NCI-H1436 (cell line): Measurements from ENCODE around the gene HDAC7.
"Not testable (repeated sequence)": the region's sequence is repeated elsewhere in the genome, so short reads cannot be mapped to it uniquely, and the experiment has no call there.

Source experiments
- DNase-seq: peaks from one replicate; lab custom pipeline; 2025; lab: John Stamatoyannopoulos, UW

HDAC7 gene

DNA sequence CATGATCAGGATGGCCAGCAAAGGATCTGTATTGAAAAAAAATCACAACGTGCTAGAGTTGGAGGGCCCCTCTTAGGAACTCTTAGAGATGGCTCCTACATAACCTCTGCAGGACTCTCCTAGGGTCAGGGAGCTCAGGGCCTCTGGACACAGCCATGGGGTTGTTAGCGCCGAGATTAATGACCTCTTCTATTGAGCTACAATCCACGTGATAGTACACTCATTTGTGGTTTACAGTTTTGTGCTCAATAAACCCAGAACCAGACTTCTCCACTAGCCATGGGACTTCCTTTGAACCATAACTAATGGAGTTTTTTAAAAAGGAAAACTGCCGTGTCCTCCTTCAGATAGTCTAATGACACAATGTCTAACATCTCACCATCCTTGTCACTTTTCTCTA is 29.6 kb upstream of the HDAC7 start:
- DNase-seq, result no peak

DNA sequence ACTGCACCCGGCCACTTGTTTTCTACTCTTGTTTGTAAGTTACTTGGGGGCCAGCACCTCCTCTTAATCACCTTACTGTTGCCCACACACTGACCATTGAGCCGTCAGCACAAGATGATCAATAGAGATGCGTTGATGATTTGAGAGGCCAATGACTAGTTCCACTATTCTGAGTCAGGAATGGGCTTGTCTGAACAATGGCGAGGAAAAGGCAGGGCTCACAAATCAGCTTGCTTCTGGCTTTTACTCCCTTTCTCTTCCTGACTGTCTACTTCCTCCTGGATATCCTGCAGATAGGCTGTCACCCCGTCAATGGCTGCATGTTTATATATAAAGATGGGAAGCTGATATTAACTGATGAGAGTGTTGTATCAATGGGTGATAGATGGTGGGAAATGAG is 29.1 kb upstream of the HDAC7 start:
- no peak for DNase-seq

DNA sequence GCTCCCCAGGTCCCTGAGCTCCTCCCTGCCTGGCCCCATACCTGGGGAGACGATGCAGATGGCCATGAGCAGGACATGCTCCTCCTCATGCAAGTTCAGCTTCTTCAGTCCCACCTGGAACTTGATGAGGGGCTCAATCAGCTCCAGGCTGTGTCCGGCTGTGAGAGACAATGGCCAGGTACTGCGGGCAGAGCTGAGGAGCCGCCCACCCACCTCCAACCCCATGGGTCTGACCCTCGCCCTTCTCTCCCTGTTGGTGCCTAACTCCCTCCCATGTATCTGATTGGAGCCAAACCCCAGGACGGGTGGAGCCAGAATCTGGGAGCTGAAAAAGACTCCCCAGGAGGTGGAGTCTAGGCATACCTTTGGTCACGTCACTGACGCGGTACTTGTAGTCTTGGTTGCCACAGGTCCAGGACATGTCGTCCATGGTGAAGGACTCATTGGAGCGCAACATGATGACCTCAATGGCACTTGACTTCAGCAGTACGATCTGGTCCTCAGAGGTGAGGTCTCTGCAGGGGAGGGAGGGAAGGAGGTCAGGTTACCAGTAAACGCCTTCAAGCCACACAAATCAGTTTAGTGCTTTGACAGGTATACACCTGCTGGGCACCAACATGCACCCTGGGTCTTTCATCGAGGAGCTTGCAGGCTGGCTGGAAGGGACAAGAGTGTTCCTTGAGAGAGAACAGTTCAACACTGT is 26.7 kb upstream of the HDAC7 start:
- no peak for DNase-seq

DNA sequence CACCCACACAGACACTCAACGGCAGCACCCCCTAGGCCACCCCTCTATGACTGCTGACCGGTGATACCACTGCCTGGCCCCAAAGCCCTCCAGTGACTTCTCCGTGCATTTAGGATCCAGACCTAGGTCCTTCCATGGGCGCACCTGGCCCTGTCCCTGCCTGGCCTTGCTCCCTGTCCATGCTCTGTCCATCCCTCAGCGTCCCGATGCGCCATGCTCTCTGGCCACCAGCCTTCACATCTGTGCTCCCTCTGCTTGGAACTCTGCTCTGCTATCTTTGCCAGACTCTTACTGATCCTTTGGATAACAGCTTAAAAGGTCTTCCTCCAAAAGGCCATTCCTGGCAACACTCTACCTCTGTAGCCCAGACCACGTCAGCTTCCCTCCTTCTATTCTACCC is 25.4 kb upstream of the HDAC7 start:
- DNase-seq, result no peak

DNA sequence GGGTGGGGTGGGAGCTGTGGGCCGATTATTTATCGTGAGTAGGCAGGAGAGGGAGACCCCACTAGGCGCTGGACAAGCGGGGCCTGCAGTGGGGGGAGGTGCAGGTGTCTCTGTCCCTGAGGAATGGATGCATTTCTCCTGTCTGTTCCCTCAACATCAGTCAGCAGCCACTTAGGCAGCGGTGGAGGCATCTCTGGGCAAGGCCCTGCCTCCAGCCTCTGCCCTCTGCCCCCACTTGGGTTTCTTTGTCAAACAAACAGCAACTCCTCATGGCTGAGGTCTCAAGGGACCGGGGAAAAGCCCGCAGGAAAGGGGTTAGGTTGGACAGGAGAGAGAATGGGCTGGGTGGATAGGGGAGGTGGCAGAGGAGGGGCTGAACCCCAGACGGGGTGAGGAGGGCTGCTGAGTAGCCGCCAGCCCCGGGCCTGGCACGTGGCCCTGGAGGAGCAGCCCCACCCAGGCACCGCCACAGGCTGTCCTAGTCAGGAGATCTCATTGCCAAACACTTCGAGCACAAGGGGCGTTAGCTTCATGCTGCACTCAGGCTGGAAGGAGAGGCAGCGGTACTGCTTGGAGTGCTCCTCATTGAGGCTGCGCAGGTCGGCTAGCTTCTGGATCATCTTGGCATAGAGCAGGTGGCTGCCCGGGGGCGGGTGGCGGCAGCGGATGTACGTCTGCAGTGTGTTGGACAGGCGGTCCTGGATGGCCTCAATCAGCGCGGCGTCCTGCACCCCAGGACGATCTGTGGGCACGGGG is 24.7 kb upstream of the HDAC7 start:
- peak; percentile 23 for DNase-seq

DNA sequence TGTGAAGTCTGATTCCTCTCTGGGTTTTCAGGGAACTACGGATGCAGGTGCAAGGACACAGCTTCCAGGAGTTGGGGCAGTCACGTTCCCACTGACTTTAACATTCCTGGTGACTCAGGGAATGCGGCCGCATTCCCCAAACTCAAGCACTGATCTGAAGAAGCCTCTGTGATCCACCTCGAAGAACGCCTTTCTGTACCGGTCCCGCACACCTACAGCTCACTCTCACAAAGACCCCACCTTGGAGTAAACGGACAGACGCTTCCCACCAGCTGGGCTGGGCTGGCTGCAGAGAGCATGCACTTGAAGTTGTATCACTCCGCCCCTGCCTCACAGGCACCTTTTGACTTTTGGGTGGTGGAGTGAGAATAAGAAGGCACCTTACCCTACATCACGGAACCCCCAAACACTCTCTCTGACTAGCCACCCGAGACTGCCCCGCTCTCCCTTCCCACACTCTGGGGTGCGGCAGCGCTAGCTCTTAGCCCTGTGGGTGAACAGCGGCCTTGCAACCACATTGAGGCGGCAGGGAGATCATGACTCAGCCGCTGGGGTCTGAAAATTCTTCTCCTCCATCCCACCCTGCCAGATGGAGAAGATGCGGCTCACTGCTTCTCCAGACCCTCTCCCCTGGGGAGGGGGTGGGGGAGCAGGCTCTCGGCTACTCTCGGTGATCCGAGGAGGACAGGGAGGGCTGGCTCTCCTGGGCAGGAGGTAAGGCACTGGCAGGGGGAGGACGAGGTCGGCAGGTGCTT is 23.7 kb upstream of the HDAC7 start:
- DNase-seq, result no peak

DNA sequence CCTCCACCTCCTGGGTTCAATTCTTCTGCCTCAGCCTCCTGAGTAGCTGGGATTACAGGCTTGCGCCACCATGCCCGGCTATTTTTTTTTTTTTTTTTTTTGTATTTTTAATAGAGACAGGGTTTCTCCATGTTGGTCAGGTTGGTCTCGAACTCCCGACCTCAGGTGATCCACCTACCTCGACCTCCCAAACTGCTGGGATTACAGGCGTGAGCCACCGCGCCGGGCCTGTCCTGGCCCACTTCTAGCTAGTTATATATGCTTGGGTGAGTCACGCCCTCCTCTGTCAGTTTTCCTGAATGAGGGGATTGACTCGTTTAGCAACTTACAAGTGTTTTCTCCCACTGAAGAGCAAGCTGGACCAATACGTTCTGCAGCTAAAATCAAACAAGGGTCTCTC is 22.8 kb upstream of the HDAC7 start:
- not testable (repeated sequence) for DNase-seq

DNA sequence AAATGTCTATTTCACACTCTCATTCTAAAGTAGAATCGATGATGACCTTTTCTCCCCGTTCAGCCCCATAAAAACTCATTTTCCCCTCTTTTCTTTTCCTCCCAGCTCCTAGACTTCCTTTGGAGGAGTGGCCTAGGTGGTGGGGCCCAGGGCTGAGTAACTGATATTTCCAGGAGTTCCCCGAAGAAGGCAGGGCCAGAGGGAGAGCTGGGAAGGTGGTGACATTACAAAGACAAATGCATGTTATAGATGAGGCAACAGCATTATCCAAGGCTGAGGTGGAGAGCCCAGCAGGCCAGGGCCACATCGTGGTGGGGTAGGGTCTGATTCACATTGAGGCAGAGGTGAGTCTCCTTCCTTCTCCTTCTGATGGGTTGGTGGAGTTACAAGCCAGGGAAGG is 22.2 kb upstream of the HDAC7 start:
- no peak for DNase-seq

DNA sequence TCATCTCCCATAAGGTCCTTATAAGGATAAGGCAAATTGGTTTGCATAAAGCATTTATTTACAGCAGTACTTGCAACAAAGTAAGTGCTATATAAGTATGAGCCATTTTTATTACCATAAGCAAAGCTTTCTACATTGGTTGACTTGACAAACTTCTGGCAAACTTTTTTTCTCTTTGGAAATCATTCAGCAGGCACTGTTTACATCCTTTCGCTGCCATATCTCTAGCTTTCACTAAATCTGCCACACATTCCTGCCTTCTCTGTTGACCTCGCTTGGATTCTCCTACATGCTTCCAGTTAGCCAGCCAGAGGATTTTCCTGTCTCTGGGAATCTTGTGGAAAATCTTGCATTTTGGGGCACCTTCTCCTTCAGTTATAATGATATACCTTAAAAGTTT is 21.8 kb upstream of the HDAC7 start:
- no peak for DNase-seq

DNA sequence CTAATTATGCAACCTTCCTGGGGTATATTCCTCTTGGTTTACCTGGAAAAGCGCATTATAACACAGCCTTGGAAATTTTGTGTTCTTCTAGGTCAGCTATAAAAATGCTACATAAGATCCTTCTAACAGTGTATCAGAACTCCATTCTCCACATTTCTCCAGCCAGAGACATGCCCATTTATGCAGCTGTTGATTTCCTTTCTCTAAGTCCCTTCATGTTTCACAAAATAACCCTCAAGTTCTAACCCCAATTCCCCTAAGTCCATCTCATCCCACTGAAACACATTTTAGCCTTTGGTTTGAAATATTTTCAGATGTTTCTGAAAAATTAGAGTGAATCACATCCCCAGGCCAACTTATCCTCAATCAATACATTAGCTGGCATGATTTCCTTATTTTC is 20.9 kb upstream of the HDAC7 start:
- no peak for DNase-seq

DNA sequence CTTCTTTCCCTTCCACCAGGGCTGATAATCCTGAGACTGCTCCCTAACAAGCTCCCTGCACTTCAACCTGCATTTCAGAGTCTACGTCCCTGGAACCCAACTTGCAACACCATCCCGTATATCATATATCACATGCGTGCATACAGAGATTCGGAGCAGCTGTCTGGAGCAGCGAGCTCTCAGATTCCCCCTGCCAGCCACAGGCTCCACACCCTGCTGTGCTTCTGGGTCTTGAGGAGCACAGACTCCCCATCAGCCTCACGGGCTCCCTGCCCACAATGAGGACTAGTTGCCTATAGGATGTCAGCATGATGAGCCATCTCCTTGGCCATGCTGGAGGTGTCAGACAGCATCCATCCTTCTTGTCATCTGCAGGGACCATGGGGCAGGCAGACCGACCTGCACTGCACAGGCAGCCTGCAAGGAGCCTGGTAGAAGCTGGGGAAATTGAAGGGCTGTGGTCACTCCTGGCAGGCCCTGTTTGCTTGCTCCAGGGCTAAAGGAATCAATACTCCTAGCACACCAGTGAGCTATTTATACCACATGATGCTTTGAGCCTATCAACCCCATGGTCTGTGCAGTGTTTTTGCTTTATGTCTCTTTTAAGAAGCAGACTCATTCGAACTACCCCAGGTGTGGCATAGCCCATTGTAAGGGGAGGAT is 19.6 kb upstream of the HDAC7 start:
- no peak for DNase-seq

DNA sequence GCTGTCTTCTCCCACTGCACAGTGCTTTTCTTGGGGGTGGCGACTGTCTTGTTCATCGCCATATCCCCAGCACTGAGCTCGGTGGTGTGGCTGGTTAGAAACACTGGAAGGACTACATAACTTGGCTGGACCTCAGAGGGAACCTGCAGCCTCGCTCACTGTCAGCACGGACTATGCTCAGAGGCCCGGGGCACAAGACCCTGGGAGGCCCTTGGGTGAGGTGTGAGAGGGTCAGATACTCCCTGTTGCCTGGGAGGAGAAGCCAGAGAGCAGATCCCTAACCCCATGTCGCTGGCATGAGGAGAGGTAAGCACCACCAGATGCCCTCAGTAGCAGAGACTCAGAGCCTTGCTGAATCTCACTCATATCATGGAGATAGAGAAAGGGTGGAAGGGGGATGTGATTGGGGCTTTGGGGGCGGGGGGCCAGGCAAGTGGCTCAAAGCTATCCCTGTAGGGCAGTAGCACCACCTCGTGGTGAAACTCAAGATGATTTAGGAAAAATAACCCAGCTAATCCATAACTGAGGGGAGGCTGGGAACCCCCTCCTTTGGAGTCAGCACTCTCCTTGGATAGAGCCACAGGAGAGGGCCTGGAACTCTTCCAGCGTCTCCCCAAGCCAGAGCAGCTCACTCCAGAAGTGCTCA is 18.7 kb upstream of the HDAC7 start:
- peak; percentile 14 for DNase-seq

DNA sequence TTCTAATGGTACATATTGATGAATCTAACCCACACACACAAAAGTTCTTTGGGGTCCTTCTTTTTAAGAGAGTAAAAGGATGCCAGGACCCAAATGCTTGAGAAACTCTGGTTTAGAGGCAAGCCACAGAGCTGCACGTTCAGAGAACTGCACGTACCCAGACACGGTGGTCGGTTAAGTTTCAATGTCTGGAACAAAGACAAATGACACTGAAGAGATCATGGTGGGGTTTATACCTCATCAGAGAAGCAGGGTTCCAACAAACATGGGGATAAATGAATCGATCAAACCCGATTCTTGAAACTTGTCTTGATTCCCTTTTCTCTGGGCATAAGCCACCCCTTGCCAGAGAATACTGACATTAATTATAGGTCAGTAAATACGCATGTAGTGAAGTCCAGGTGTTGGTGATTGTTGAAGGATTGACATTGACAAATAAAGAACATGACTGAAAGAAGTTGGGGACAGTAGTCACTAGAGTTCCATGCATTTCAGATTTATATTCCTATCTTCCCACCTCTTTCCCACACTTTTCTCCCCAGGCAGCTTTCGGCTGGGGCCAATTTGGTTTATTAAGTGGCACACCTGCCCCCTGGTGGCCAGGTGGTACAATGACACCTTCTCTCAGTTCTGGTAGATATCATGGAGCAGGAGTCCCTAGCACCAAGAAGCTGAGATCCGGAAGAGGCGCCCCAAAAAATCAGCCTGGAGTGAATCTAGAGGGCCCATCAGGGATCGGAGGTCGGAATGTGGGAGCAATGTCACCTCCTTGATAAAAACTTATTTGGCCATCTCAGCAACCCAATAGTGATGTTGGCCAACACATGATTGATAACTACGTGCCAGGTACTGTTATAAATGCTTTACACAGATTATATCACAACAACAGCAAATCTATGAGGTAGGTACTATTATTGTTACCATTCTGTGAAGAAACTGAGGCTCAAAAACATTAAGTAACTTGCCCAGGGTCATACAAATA is 17.8 kb upstream of the HDAC7 start:
- DNase-seq, result peak; percentile 56

DNA sequence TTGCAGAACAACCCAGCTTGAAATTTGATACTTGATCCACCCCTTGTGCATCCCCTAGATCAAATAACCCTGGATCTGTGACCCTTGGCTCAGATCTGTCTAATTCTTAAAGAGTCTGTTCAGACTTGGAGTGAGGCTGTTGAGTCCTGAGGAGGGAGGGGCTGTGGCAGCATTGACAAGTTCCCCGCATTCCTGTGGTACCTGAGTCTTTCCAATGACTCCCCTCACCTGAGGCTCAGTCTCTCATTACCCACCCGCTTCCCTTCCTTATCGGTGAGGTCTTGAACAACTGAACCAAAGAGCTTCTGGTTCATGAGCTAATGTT is 16.1 kb upstream of the HDAC7 start:
- no peak for DNase-seq

DNA sequence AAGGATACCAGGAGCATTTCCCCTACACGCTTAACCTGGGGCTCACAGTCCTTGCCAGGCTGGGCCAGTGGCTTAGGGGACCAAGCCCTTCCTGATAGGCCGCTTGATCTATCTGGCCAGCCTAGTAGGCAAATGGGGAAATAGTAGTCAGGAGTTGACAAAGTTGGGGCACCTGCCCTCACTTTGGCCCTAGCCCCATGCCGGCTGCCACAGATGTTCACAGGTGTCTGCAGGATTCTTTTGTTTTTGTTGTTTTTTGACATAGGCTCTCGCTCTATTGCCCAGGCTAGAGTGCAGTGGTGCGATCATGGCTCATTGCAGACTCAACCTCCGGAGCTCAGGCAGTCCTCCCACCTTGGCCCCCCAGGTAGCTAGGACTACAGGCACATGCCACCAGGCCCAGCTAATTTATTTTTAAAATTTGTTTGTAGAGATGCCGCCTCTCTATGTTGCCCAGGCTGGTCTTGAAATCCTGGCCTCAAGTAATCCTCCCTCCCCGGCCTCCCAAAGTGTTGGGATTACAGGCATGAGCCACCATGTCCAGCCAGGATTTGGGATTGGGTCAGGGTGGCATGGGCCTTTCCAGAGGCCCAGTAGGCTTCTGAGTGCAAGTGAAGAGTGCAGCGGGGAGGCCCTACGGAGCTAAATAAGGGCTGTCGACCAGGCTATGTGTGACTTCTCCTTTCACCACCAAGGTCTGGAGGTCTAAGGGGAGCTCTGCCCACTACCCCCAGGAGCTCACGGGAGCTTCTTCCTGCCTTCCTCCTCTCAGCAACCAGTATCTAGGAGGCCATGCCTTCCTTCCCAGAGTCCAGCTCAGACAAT is 15.5 kb upstream of the HDAC7 start:
- DNase-seq, result no peak

DNA sequence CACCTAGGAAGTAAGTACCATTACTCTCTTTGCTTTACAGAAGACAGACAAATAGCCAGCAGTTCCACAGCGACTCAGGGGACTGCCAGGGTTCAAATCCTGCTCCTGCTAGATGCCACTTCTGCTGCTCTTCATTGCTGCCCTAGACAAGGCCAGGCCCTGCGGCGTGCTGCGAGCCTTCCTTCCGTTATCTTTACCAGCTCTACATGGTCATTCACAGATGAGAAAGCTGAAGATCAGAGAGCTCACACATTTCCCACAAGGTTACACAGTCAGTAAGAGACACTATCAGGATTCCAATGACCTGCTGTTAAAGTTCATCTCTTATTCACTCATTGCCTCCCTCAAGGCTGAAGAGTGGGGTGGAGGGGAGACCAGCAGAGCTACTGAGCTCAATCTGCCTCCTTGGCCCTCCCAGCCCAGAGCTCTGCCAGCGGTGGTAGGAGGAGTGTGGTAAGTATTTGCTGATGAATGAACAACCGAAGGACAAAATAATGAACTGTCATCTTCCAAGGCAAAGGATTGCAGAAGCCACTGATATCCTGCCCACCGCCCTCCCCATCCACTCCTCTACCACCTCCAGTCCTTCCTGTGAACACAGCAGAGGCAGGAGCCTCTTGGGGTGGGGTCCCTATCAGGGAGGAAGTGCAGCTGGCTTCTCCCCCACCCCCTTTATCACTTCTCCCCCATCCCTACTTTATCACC is 14.6 kb upstream of the HDAC7 start:
- DNase-seq, result no peak

DNA sequence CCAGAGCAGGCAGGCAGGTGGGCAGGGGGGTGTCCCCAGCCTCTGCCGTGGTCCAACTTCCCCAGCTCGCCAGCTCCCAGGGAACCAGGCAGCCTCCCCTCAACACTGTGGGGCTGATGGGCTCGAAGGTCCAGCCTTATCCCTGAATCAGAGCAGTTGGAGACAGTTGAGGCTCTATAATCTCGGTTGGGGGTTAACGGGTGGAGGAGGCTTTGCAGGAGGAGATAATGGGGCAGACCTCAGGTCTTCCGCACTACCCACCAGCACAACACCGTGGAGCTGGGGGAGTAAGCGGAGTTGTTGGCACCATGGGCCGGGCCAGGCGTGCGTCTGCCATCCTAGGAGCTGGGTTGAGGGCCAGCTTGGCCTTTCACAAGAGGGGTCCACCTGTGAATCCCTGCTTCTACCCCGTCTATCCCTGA is 13.9 kb upstream of the HDAC7 start:
- no peak for DNase-seq

DNA sequence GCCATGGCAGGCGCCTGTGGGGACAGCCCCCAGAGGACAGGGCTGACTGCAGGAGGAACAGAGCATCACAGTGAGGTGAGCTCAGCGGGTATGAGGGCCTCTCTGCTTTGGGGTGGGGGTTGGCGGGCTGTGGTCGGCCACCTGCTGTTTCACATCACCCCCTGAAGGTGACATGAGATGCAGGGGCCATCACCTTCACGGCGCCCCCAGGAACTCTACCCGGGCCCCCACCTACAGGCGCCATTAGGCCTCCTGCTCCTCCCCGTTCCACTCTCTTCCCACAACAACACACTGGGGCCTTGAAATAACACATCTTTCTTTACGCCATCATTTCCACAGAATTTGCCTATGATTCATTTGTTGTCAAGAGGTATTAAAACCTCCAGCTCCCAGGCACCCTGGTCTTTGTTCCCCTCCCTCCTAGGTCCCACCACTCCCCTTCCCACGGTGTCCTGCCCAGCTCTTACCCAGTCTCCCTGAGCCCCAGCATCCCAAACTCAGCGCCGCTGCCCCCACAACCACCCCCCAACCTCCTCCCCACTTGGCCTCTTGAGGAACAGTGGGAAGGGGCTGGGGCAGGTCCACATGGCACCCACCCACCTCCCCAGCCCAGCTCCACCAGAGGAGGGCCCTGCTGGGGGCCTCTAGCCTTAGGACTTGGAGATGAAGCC is 12.7 kb upstream of the HDAC7 start:
- DNase-seq, result no peak

DNA sequence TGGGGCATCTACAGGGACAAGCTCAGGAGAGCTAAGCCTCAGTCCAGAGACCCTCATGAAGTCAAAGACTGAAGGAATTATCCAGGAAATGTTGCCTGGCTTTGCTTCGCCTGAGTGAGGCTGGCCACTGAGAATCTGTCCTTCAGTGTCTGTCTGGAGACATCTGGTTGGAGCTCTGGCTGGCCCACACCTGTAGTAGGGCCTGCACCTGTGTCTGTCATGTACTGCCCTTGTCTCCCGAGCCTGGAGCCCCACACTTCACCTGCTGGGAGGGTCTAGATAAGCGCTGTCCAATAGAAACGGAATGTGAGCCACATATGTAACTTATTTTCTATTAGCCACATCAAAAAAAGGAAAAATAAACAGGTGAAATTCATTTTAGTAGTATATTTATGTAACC is 9.9 kb upstream of the HDAC7 start:
- no peak for DNase-seq
